Body of pancreas (tissue), 4 donors: ENCODE data around the gene ADAMTS17.

Experiments
- CTCF ChIP-seq, 7 experiments: fragments of 450-650 bp in 4 of 7; fragments of 200-600 bp in 3 of 7; sonication (generic) in 3 of 7; IDR thresholded peaks; one replicate each; pipeline ENCODE4 v1.5.1; 2016 to 2019; ENCODE audit warnings: antibody characterized with exemption in 7 of 7
- POLR2A ChIP-seq, 3 donors: fragments of 450-650 bp; IDR thresholded peaks; one replicate each; pipeline ENCODE4 v1.6.1; 2016; ENCODE audit warnings: antibody characterized with exemption in 3 of 3, mild to moderate bottlenecking in 2 of 3

DNA sequence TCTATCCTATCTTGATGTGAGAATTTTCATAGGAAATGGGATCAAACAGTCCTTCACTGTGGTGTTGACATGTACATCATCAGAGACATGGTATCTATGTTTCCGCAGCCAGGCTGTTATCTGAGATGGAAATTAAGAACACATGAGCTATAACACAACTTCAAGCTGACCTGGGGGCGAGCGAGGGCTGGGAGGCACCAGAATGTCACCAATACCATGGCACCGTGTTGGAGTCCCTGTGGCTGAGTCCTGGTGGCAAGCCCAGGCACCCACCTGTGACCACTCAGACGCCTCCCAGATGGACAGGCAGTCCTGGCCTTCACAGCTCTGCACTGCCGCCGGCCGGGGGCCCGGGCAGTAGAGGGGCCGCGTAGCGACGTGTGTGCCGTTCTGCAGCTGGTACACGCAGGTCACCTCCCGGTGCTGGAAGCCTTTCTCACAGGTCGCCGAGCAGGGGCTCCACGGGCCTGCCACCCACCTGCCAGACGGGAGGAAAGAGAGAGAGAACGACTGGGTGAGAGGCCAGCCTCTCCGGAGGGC lies 344.6 kb downstream of the ADAMTS17 start:
- TF ChIP-seq CTCF (IDR thresholded peaks at IDR 0.05) (no peak), POLR2A (IDR thresholded peaks at IDR 0.05) (no peak)
